Natural killer cell (primary cell): ENCODE results near the gene GPR61. TPM values are rescaled to one million over a fixed set of nuclear protein-coding genes. Genes with fewer than 3 reads are reported as not detected.

Experiments used
- ATAC-seq, 3 donors: fragments of 150-1000 bp in 2 of 3; fragments of 200-7000 bp in 1 of 3; cut with Tn5 transposase; 1 replicate in 1 of 3; 2 replicates in 2 of 3; pipeline ENCODE4 v1.10.0; 2021; ENCODE audit warnings: mild to moderate bottlenecking in 2 of 3, moderate library complexity in 2 of 3
- DNase-seq, 2 donors: peaks; one replicate each; pipeline versions ENCODE4 v3.0.0 to v3.0.0-alpha.2; 2013 to 2021; ENCODE audit warnings: mixed read lengths in 1 of 2
- H3K27ac ChIP-seq: one replicate; pipeline ENCODE4 v1.5.1; 2013; ENCODE audit warnings: mild to moderate bottlenecking, low read length
- H3K27me3 ChIP-seq: one replicate; pipeline ENCODE4 v1.6.1; 2013; ENCODE audit warnings: low read length; ENCODE audit not compliant: control insufficient read depth, insufficient read depth
- H3K36me3 ChIP-seq: one replicate; pipeline ENCODE4 v1.6.1; 2013; ENCODE audit warnings: low read length; ENCODE audit not compliant: control insufficient read depth, insufficient read depth
- H3K4me1 ChIP-seq: one replicate; pipeline ENCODE4 v1.6.1; 2013; ENCODE audit warnings: low read length; ENCODE audit not compliant: control insufficient read depth, insufficient read depth
- H3K4me3 ChIP-seq: one replicate; pipeline ENCODE4 v1.5.1; 2013; ENCODE audit warnings: low read length
- H3K9me3 ChIP-seq: one replicate; pipeline ENCODE4 v1.6.1; 2013; ENCODE audit warnings: low read length; ENCODE audit not compliant: control insufficient read depth, insufficient read depth
- H3K27ac Mint-ChIP-seq, 2 donors: one replicate each; pipeline ENCODE4 v1.8.0; 2022; ENCODE audit warnings: mild to moderate bottlenecking in 2 of 2, mixed read lengths in 2 of 2, moderate library complexity in 1 of 2
- H3K27me3 Mint-ChIP-seq, 2 donors: one replicate each; pipeline ENCODE4 v1.8.0; 2022; ENCODE audit warnings: low read depth in 2 of 2, mixed read lengths in 2 of 2
- H3K36me3 Mint-ChIP-seq: one replicate; pipeline ENCODE4 v1.8.0; 2022; ENCODE audit warnings: mixed read lengths
- H3K4me1 Mint-ChIP-seq, 2 donors: one replicate each; pipeline ENCODE4 v1.8.0; 2022; ENCODE audit warnings: mixed read lengths in 2 of 2
- H3K4me3 Mint-ChIP-seq: one replicate; pipeline ENCODE4 v1.8.0; 2022; ENCODE audit warnings: mild to moderate bottlenecking, moderate library complexity, mixed read lengths
- H3K9me3 Mint-ChIP-seq, 2 donors: one replicate each; pipeline ENCODE4 v1.8.0; 2022; ENCODE audit warnings: mixed read lengths in 2 of 2
- WGBS: methylation state at CpG from one replicate; pipeline ENCODE4 v1.1.7; 2013; ENCODE audit warnings: missing lambda C conversion rate; ENCODE audit not compliant: insufficient coverage; 5-methylcytosine and 5-hydroxymethylcytosine counted together
- intact Hi-C: fragments of 100-400 bp; cut with micrococcal nuclease; formaldehyde crosslinking; loops from one replicate; pipeline ENCODE4 v1.14.2; 2022
- total RNA-seq, 4 donors: library from RNA; stranded (reverse); fragments of 120-200 nt in 1 of 4; gene quantifications; one replicate each; pipeline versions ENCODE4 v1.2.3 to v1.2.4, GENCODE V29; 2013 to 2022
- TF ChIP-seq, protein P1 (sequence below): fragments of 200-600 bp; IDR thresholded peaks from one replicate; pipeline ENCODE4 v1.8.0; 2022; ENCODE audit warnings: antibody characterized with exemption

GPR61 gene
- total RNA-seq, 3 donors from 2014 or later (not counting 1 experiment from before 2014, with no cell fraction given): 0.75 to 0.91 TPM; not detected in 1

DNA sequence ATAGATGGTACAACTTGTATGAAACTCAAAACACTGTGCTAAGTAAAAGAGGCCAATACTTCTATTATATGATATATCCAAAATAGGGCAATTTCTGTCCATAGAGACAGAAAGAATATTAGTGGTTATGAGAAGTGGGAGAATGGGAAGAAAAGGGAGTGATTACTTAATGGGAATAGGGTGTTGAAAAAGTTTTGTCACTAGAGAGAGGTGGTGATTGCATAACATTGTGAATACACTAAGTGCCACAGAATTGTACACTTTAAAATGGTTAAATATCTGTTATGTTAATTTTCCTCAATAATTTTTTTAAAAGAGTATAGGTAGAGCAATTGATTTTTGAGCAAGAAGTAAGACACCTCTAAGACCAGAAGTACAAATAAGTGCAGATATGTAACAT, 50.0 kb downstream of the GPR61 start:
- Histone ChIP-seq H3K4me3 (no peak overlapping the region), H3K27me3 (no peaks in the 10 kb centered on the region), H3K4me1 (no peaks in the 10 kb centered on the region), H3K36me3 (peaks cover 87% of the 10 kb centered on the region), H3K9me3 (no peaks in the 10 kb centered on the region), H3K27ac (no peak overlapping the region)
- Mint-ChIP-seq H3K4me3 (no peak overlapping the region), H3K27ac (peak overlapping the region; percentile 7 to 29), H3K36me3 (peaks cover 20% of the 10 kb centered on the region), H3K27me3 (no peaks in the 10 kb centered on the region), H3K9me3 (no peaks in the 10 kb centered on the region), H3K4me1 (no peaks in the 10 kb centered on the region)
- TF ChIP-seq, protein P1, sequence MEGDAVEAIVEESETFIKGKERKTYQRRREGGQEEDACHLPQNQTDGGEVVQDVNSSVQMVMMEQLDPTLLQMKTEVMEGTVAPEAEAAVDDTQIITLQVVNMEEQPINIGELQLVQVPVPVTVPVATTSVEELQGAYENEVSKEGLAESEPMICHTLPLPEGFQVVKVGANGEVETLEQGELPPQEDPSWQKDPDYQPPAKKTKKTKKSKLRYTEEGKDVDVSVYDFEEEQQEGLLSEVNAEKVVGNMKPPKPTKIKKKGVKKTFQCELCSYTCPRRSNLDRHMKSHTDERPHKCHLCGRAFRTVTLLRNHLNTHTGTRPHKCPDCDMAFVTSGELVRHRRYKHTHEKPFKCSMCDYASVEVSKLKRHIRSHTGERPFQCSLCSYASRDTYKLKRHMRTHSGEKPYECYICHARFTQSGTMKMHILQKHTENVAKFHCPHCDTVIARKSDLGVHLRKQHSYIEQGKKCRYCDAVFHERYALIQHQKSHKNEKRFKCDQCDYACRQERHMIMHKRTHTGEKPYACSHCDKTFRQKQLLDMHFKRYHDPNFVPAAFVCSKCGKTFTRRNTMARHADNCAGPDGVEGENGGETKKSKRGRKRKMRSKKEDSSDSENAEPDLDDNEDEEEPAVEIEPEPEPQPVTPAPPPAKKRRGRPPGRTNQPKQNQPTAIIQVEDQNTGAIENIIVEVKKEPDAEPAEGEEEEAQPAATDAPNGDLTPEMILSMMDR: no peak
- intact Hi-C loops: no loop called here
- ATAC-seq (no peak), DNase-seq (no peak)

- Mint-ChIP-seq H3K4me3 (no peak overlapping the region), H3K4me1 (no peaks in the 10 kb centered on the region), H3K27ac (no peak overlapping the region), H3K27me3 (no peaks in the 10 kb centered on the region), H3K36me3 (peaks cover 7% of the 10 kb centered on the region), H3K9me3 (no peaks in the 10 kb centered on the region)
- DNase-seq: no peak
- intact Hi-C loops: no loop called here
- TF ChIP-seq, protein P1: no peak
- Histone ChIP-seq H3K27ac (no peak overlapping the region), H3K36me3 (peaks cover 71% of the 10 kb centered on the region), H3K4me3 (no peak overlapping the region), H3K27me3 (no peaks in the 10 kb centered on the region), H3K4me1 (no peaks in the 10 kb centered on the region), H3K9me3 (no peaks in the 10 kb centered on the region)
- no peak for ATAC-seq
Measured at GRCh38 chr1:109592916-109593315, 53.2 kb downstream of the GPR61 start.

GRCh38 chr1:109595531-109595930, 55.9 kb downstream of the GPR61 start:
- no peak overlapping the region for H3K27ac Mint-ChIP-seq
- ATAC-seq (no peak), DNase-seq (no peak)
- Histone ChIP-seq H3K27ac (no peak overlapping the region), H3K9me3 (no peaks in the 10 kb centered on the region), H3K4me3 (no peak overlapping the region), H3K36me3 (peaks cover 57% of the 10 kb centered on the region), H3K27me3 (no peaks in the 10 kb centered on the region), H3K4me1 (no peaks in the 10 kb centered on the region)
- TF ChIP-seq, protein P1: no peak
- no peaks in the 10 kb centered on the region for H3K9me3 Mint-ChIP-seq
- no peaks in the 10 kb centered on the region for H3K4me1 Mint-ChIP-seq
- no peaks in the 10 kb centered on the region for H3K27me3 Mint-ChIP-seq
- whole genome bisulfite sequencing: 100% methylated on average over 2 of the region's 2 CpGs
- intact Hi-C loops: no loop called here
- H3K4me3 Mint-ChIP-seq: no peak overlapping the region
- H3K36me3 Mint-ChIP-seq: peaks cover 7% of the 10 kb centered on the region

Other genes with a start within 250 kb of the GPR61 start
- gene MYBPHL, start 232.9 kb upstream of the GPR61 start, total RNA-seq: not detected
- gene SORT1, start 142.0 kb upstream of the GPR61 start, total RNA-seq: 1 to 10 TPM; 2.7 to 7.1 (median 3.7) TPM
- gene PSMA5, start 113.4 kb upstream of the GPR61 start, total RNA-seq: 10 to 100 TPM; 54.7 to 76.0 (median 59.6) TPM
- gene SYPL2, start 73.3 kb upstream of the GPR61 start, total RNA-seq: not detected
- 10 to 100 TPM; 16.4 to 18.5 (median 18.3) TPM for gene ATXN7L2, start 56.0 kb upstream of the GPR61 start, total RNA-seq
- gene CYB561D1, start 45.8 kb upstream of the GPR61 start, total RNA-seq: 10 to 100 TPM; 21.1 to 36.0 (median 34.7) TPM
- 10 to 100 TPM in 1 of 3 donors, 1 to 10 TPM in 2; 5.0 to 10.7 (median 7.8) TPM for gene AMIGO1, start 30.1 kb upstream of the GPR61 start, total RNA-seq
- 1 to 10 TPM; 6.1 to 7.6 (median 6.9) TPM for gene GNAI3, start 8.7 kb downstream of the GPR61 start, total RNA-seq
- not detected for gene GNAT2, start 79.7 kb downstream of the GPR61 start, total RNA-seq
- gene AMPD2, start 80.0 kb downstream of the GPR61 start, total RNA-seq: 100 to 1,000 TPM; 200 to 271 (median 243) TPM
- 10 to 100 TPM; 20.5 to 48.8 (median 47.1) TPM for gene GSTM4, start 116.2 kb downstream of the GPR61 start, total RNA-seq
- 100 to 1,000 TPM; 142 to 315 (median 205) TPM for gene GSTM2, start 128.2 kb downstream of the GPR61 start, total RNA-seq
- 10 to 100 TPM in 2 of 3 donors, not detected in 1; 31.9 to 34.7 TPM for gene GSTM1, start 147.9 kb downstream of the GPR61 start, total RNA-seq
- under 1 TPM in 2 of 3 donors, not detected in 1; 0.07 to 0.35 TPM for gene GSTM5, start 172.4 kb downstream of the GPR61 start, total RNA-seq
- gene GSTM3, start 201.2 kb downstream of the GPR61 start, total RNA-seq: 1 to 10 TPM; 1.7 to 3.0 (median 3.0) TPM
- under 1 TPM in 1 of 3 donors, not detected in 2; 0.47 TPM for gene EPS8L3, start 224.1 kb downstream of the GPR61 start, total RNA-seq